GM19043 (cell line): Measurements from ENCODE around the gene GLRX5.
A peak's percentile ranks its signal among the peaks of the same experiment; 100 is the strongest.

Source experiments
- ATAC-seq: cut with Tn5 transposase; IDR thresholded peaks from one replicate; pipeline ENCODE4 v1.9.1; 2021; ENCODE audit warnings: low read depth; ENCODE audit not compliant: unreplicated experiment

Gene GLRX5

GRCh38 chr14:95515596-95516552, 19.0 kb upstream of the GLRX5 start:
- ATAC-seq, result peak; percentile 80

DNA sequence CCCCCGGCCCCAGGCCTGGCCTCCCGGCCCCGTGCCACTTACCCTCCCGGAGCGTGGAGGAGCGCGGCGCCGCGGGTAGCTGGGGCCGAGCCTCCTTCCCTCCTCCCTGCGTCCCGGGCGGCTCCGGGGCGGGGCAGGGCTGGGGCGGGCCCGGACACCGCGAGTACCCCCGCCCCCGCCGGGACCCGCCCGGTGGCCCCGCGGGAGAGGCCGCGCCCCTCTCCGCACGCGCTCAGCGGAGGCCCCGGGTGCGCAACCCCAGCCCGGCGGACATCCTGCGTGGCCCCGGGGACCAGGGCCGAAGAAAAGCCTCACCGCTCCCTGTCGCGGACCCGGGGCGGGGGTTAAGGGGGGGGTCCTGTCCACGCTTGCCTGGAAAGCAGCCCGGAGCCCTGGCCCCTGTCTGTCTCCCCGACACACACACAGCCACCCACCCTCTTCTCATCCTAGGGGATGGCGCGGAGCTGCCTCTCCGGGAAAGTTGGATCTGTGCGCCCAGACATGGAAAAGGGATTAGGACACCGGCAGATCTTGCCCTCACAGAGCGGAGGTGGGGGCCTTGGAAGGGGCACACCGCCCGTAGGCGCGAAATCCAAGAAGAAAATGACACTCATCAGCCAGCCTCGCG, 18.2 kb upstream of the GLRX5 start, which contains the start of gene SYNE3:
Gene SYNE3, minus strand, starts transcription at position 97 of the 628 bp plus-strand sequence. CDS start 40,829 bp downstream, outside the sequence.
- ATAC-seq, result peak; percentile 40

- ATAC-seq, result no peak
Measured at GRCh38 chr14:95518045-95518751, 16.7 kb upstream of the GLRX5 start.

GRCh38 chr14:95519699-95520098, 15.2 kb upstream of the GLRX5 start:
- no peak for ATAC-seq

- ATAC-seq, result no peak
Measured at GRCh38 chr14:95520346-95520745, 14.5 kb upstream of the GLRX5 start.

DNA sequence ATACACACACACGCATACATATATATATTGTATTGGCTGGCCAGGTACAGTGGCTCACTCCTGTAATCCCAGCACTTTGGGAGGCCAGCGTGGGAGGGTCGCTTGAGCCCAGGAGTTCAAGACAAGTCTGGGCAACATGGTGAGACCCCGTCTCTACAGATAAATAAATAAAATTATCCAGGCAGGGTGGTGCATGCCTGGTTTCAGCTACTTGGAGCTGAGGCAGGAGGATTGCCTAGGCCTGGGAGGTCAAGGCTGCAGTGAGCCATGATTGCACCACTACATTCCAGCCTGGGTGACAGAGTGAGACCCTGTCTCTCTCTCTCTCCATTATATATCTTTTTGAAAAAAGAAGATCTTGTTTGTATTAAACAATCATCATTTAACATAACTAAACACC, 13.8 kb upstream of the GLRX5 start:
- no peak for ATAC-seq

- no peak for ATAC-seq
Measured at GRCh38 chr14:95522116-95522515, 12.7 kb upstream of the GLRX5 start.

GRCh38 chr14:95522556-95522955, 12.3 kb upstream of the GLRX5 start:
- no peak for ATAC-seq

DNA sequence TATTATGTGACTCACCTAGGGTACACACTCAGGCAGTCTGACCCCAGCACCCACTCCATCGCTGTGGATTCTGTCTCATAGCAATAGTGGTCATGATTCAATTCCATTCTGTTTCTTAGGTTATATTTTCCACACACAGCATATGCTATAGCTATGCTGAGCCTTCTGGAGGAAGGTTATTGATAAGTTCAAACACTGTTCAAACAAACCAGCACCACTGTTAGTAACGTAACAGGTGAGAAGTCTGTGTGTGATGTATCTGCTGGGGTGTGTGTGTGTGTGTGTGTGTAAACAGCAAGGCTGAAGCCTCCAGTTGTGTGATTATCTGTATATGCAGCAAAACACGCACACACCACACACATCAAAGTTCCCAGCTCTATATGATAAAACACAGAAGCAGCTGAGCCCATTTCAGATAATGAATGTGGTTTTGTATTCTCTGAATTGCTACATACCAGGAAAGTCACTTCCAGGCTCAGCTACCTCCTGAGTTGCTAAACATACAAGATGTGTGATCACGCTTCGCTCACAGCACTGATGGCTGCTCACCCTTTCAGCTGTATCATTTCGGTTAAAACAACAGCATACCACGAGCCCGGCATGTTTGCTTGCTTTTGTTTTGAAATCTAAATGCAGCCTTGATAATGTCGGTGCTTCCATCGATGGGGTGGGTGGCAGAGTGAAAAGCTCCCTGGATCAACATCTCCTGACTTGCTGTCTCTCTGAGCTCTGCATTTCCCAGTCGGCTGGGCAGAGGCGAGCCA, 11.6 kb upstream of the GLRX5 start:
- no peak for ATAC-seq

DNA sequence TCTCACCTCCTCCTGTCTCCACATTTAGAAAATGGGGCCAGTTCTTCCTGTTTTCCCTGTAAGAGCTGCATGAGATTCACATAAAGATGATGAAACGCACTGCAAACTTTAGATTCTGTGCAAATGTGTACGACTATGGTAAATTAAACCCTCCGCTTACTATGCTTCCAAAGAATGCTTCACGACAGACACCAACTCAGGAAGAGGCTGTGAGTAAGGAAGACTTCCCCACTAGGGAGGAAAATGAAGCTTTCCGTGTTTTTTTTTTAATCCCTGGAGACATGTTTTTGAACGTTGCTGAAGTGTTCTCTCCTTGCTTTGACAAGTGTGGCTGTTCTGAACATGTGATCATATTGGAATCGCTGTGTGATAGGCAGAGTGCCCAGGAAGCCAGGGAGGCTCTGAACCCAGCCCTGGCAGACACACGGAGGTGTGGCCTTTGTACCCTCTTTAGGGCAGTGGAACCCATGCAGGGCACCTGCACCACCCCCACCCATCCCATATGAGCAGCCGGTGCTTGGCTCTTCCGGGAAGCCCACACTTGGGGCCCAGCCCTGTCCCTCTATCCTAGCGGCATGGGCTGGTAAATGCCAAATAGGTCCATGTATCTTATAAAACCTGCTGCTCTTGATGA, 10.9 kb upstream of the GLRX5 start:
- no peak for ATAC-seq

- no peak for ATAC-seq
Measured at GRCh38 chr14:95524706-95525512, 9.9 kb upstream of the GLRX5 start.

GRCh38 chr14:95525999-95526398, 8.9 kb upstream of the GLRX5 start:
- no peak for ATAC-seq

GRCh38 chr14:95526483-95527386, 8.1 kb upstream of the GLRX5 start:
- no peak for ATAC-seq

DNA sequence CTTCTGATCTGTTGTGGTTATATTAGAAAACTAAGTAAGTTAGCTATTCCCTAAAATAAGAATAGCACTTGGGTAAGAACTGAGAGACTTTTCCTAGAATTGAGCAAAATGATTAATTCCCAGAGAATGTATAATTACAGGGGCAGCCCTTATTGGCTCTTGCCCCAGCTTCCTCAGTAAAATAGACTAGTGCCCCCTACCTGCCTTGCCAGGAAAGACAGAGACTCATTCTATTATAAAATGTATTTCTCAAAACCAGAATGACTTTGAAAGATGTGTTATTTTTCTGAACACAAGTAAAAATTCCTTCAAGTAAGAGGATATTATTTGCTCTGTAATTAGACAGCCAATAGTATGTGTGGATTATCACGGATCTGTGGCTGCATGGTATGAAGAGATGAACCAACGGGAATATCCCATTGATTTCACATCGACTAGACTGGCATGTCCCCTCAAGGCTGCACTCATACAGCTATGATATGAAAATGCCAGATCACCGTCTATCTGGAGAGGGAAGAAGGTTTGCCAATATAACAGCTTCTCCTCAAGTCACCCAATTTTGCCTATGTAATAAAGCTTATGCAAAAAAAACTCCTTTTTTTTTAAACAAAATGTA, 7.4 kb upstream of the GLRX5 start:
- no peak for ATAC-seq

DNA sequence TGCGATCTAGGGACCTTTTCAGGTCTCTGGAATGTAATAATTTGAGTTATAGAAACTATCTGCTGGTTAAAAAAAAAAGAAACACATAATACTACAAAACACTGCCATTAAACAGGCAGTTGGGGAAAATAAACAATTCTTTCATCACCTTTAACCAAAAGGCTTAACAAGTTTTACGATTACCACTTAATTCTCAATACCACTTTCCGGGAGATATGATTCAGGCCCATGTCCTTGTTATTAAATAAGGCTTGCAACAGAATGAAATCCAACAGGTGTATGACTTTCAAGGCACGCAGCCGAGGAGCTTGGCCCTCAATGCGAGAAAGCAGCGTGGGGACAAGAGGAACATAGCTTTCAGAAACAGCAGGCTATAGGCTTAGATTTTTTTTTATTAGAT, 5.6 kb upstream of the GLRX5 start:
- no peak for ATAC-seq

- ATAC-seq, result no peak
Measured at GRCh38 chr14:95530473-95531276, 4.2 kb upstream of the GLRX5 start.

- no peak for ATAC-seq
Measured at GRCh38 chr14:95531473-95531872, 3.4 kb upstream of the GLRX5 start.
